Measurements from ENCODE around the gene RHOV. TPM values are rescaled to one million over a fixed set of nuclear protein-coding genes. Genes with fewer than 3 reads are reported as not detected.

RHOV gene
- total RNA-seq, 1 donor from 2014 or later, result not detected

DNA sequence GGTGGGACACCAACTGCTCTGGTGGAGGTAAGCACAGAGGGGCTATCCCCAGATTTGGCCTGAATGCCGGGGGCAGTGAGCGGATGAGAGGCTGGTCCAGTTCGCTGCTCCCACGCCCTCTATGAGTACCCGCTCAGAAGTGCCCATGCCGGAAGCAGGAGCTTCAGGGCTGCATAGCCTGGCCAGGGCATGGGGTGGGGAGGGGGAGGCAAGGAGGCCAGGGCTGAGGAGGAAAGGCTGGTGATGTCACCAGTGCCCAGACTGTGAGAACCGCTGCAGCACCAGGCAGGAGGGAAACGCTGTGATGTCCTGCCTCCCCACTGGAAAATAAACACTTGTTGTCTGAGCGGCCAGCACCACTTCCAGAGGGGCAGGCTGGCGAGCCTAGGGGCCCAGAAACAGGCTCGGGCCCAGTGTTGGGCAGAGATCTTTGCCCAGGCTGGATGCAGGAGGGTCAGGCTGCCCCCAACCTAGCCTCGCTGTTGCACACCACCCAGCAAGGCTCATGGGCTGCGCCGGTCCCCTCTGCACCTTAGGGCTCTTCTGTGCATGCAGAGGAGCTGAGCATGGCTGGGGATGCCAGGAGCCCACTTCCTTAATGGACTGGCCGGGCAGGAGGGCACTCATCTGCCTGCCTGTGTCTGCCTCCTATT is 44.2 kb upstream of the RHOV start:
- peaks cover 47% of the 10 kb centered on the region for H3K4me1 ChIP-seq
- intact Hi-C loops (cut with micrococcal nuclease), result no loop called here

DNA sequence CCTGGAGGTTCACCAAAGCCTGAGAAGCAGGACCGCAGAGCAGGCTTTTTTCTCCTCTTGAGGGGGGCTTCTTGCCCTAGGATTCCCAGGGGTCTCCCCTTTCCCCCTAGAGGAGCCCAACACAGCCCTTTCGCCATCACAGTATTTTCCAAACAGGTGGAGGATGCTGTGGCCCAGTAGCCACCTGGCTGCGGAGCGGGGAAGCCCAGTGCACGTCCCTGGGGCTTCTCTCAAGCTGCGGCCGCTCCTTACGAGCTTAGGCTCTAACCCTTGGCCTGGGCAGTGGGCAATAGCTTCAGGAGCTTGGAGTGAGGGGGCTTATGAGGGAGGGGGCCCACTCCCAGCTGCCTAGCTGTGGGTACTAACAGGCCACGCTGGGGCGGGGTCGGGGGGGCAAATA is 43.6 kb upstream of the RHOV start:
- peak overlapping the region; percentile 54 for H3K4me3 ChIP-seq
- TF ChIP-seq, protein P1, sequence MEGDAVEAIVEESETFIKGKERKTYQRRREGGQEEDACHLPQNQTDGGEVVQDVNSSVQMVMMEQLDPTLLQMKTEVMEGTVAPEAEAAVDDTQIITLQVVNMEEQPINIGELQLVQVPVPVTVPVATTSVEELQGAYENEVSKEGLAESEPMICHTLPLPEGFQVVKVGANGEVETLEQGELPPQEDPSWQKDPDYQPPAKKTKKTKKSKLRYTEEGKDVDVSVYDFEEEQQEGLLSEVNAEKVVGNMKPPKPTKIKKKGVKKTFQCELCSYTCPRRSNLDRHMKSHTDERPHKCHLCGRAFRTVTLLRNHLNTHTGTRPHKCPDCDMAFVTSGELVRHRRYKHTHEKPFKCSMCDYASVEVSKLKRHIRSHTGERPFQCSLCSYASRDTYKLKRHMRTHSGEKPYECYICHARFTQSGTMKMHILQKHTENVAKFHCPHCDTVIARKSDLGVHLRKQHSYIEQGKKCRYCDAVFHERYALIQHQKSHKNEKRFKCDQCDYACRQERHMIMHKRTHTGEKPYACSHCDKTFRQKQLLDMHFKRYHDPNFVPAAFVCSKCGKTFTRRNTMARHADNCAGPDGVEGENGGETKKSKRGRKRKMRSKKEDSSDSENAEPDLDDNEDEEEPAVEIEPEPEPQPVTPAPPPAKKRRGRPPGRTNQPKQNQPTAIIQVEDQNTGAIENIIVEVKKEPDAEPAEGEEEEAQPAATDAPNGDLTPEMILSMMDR (IDR thresholded peaks at IDR 0.05; ENCODE audit: borderline replicate concordance), result no peak
- H3K9me3 ChIP-seq (replicated peaks), result no peaks in the 10 kb centered on the region
- no peaks in the 10 kb centered on the region for H3K27me3 ChIP-seq (ENCODE audit: low read depth)
- H3K27ac ChIP-seq (replicated peaks), result peak overlapping the region; percentile 87
- intact Hi-C loops (cut with micrococcal nuclease), result no loop called here
- H3K4me1 ChIP-seq, result peaks cover 44% of the 10 kb centered on the region
- no peaks in the 10 kb centered on the region for H3K36me3 ChIP-seq
- DNase-seq, result no peak

More for the DNA sequence above, 44.2 kb upstream of the RHOV start:
- peak overlapping the region; percentile 54 for H3K4me3 ChIP-seq
- TF ChIP-seq, protein P1 (IDR thresholded peaks at IDR 0.05; ENCODE audit: borderline replicate concordance), result no peak
- no peak for DNase-seq
- no peaks in the 10 kb centered on the region for H3K27me3 ChIP-seq (ENCODE audit: low read depth)
- H3K36me3 ChIP-seq, result no peaks in the 10 kb centered on the region
- H3K27ac ChIP-seq (replicated peaks), result peak overlapping the region; percentile 87
- H3K9me3 ChIP-seq (replicated peaks), result no peaks in the 10 kb centered on the region

DNA sequence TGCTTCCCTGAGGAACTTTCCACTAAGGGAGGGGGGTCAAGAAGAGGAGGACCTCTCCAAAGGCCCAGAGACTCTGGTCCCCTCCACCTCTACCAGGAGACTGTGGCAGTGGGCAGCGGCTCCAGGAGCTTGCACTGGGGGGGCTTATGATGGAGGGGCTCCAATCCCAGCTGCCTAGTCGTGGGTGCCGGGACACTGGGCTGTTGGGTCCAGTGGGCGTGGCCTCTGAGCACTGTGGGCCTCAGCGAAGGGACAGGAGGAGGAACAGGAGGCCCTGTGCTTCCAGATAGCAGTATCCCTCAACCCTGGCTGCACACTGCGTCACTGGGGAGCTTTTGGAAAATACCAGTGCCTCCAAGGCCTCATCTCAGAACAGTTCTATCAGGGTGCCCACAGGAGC is 41.6 kb upstream of the RHOV start:
- TF ChIP-seq, protein P1 (IDR thresholded peaks at IDR 0.05; ENCODE audit: borderline replicate concordance), result no peak
- Histone ChIP-seq H3K9me3 (replicated peaks) (no peaks in the 10 kb centered on the region), H3K36me3 (no peaks in the 10 kb centered on the region), H3K27me3 (ENCODE audit: low read depth) (no peaks in the 10 kb centered on the region), H3K4me3 (no peak overlapping the region), H3K4me1 (peaks cover 39% of the 10 kb centered on the region), H3K27ac (replicated peaks) (peak overlapping the region; percentile 87)
- intact Hi-C loops (cut with micrococcal nuclease), result no loop called here
- no peak for DNase-seq

DNA sequence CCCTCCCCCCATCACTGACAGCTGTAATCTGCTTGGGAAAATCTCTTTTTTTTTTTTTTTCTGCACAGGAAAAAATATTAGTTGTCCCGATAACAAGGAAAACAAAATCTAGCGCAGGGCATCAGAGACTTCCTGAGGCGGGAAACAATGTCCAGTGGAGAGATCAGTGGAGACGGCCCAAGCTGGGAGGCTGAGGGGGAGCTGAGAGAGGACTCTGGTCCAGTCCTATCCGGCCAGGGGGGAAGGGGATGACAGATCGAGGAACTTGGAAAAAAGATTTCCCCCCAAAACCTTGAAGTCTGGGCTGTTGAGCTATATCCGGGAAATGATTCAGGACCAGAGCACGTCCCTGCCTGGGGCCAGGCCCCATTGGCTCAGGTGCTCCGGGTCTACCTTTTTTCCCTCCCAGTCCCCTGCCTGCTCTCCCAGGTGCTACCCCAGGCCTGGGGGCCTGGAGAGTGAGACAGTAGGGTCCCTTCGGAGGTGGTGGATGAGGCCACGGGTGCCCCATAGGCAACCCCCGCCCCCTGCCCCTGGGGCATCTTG is 41.2 kb upstream of the RHOV start:
- H3K4me3 ChIP-seq, result no peak overlapping the region
- intact Hi-C loops (cut with micrococcal nuclease), result no loop called here
- peak overlapping the region; percentile 87 for H3K27ac ChIP-seq (replicated peaks)
- peaks cover 43% of the 10 kb centered on the region for H3K4me1 ChIP-seq
- H3K36me3 ChIP-seq, result no peaks in the 10 kb centered on the region
- TF ChIP-seq, protein P1 (IDR thresholded peaks at IDR 0.05; ENCODE audit: borderline replicate concordance), result no peak
- no peaks in the 10 kb centered on the region for H3K9me3 ChIP-seq (replicated peaks)
- no peaks in the 10 kb centered on the region for H3K27me3 ChIP-seq (ENCODE audit: low read depth)
- no peak for DNase-seq

DNA sequence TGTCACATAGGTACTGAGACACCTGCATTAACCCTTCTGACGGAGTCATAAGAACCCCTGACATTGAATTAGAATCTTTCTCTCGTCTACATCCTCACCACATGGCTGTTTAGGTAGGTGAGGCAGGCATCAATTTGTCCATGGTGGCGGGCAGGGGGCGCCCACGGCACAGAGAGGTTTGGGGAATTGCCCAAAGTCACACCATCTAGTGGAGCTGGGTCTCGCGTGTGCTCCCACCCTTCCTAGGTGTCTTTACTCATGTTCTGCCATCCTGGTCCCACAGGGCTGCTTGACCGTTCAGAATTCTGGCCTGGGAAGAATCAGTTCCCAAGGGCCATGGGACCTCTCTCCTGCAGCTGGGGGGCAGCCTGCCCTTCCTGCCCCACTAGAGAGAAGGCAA is 40.5 kb upstream of the RHOV start:
- intact Hi-C loops (cut with micrococcal nuclease), result no loop called here
- Histone ChIP-seq H3K27ac (replicated peaks) (peak overlapping the region; percentile 87), H3K9me3 (replicated peaks) (no peaks in the 10 kb centered on the region), H3K4me3 (no peak overlapping the region), H3K4me1 (peaks cover 48% of the 10 kb centered on the region), H3K36me3 (no peaks in the 10 kb centered on the region), H3K27me3 (ENCODE audit: low read depth) (no peaks in the 10 kb centered on the region)
- no peak for DNase-seq
- TF ChIP-seq, protein P1 (IDR thresholded peaks at IDR 0.05; ENCODE audit: borderline replicate concordance), result no peak
